Measurements from ENCODE around the gene TM9SF1.
A peak's percentile ranks its signal among the peaks of the same experiment; 100 is the strongest.

GRCh38 chr14:24232121-24232644 lies 36.9 kb upstream of the TM9SF1 start, which contains the start of gene NEDD8:
- TF ChIP-seq, protein P1, sequence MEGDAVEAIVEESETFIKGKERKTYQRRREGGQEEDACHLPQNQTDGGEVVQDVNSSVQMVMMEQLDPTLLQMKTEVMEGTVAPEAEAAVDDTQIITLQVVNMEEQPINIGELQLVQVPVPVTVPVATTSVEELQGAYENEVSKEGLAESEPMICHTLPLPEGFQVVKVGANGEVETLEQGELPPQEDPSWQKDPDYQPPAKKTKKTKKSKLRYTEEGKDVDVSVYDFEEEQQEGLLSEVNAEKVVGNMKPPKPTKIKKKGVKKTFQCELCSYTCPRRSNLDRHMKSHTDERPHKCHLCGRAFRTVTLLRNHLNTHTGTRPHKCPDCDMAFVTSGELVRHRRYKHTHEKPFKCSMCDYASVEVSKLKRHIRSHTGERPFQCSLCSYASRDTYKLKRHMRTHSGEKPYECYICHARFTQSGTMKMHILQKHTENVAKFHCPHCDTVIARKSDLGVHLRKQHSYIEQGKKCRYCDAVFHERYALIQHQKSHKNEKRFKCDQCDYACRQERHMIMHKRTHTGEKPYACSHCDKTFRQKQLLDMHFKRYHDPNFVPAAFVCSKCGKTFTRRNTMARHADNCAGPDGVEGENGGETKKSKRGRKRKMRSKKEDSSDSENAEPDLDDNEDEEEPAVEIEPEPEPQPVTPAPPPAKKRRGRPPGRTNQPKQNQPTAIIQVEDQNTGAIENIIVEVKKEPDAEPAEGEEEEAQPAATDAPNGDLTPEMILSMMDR (conservative IDR thresholded peaks at IDR 0.05; ENCODE audit: low read depth, low read length): no peak
- TF ChIP-seq ELK1 (IDR thresholded peaks at IDR 0.05; ENCODE audit: borderline replicate concordance, low read depth, low read length) (no peak), POLR2A (IDR thresholded peaks at IDR 0.05; ENCODE audit: low read depth, low read length) (peak; percentile 17; the same call in 1 of the 2 replicates), USF2 (IDR thresholded peaks at IDR 0.05; ENCODE audit: low read depth, low read length) (no peak), RAD21 (IDR thresholded peaks at IDR 0.05; ENCODE audit: low read length) (no peak), BHLHE40 (IDR thresholded peaks at IDR 0.05; ENCODE audit: low read depth, low read length) (no peak), CEBPB (IDR thresholded peaks at IDR 0.05; ENCODE audit: low read depth, low read length) (peak; percentile 92), FOS (IDR thresholded peaks at IDR 0.05; ENCODE audit: low read depth, low read length) (no peak), RCOR1 (IDR thresholded peaks at IDR 0.05; ENCODE audit: insufficient replicate concordance, low read length) (no peak), RFX5 (IDR thresholded peaks at IDR 0.05; ENCODE audit: low read depth, low read length) (no peak), NFE2L2 (IDR thresholded peaks at IDR 0.05; ENCODE audit: low read depth, low read length) (no peak)
